Measurements from ENCODE around the gene GNG5.
A peak's percentile ranks its signal among the peaks of the same experiment; 100 is the strongest.

GNG5 gene

DNA sequence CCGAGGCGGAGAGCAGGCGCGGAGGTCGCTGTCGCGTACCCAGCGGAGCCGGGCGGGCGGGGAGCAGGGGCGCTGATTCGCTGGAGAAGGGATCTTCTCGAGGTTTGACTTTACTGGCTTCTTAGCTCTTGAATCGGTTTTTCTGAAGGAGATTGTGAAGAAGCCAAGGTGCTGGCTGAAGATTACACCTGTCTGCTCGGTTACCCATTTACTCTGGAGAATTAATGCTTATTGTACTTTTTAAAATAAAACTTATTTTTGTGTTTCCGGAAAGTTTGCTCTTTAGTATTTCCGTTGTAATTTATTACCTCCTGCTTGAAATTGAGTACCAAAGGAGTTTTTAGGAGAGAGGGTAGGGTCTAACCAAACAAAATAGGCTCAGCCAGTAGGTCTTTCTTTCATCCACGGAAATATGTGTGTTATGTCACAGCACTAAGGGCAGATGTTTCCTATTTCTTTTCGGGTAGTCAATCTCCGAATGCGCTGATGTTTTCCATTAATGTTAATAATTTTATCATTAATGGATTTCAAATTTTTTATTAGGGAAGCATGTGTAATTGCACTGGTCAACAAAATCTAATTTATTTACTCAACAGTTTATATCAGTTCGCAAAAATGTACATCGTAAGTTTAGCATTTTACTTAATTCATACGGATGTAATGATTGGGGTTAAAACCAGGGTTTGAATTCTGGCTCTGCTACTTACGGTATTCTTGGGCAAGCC, 510 bp upstream of the GNG5 start:
- Histone ChIP-seq H3K36me3 (replicated peaks; ENCODE audit: low read depth, low read length) (peaks cover 3% of the 10 kb centered on the region), H2AFZ (ENCODE audit: low read depth, low read length) (peak overlapping the region; percentile 72), H3K4me1 (ENCODE audit: low read length) (peaks cover 15% of the 10 kb centered on the region), H3K9me3 (ENCODE audit: insufficient read depth, low read length) (no peaks in the 10 kb centered on the region), H3K27me3 (ENCODE audit: low read depth, low read length) (no peaks in the 10 kb centered on the region), H3K9ac (ENCODE audit: low read length) (peak overlapping the region; percentile 92), H3K4me2 (ENCODE audit: low read length) (peak overlapping the region; percentile 88), H4K20me1 (ENCODE audit: insufficient read depth, low read length) (peaks cover 25% of the 10 kb centered on the region), H3K79me2 (ENCODE audit: low read length) (peaks cover 37% of the 10 kb centered on the region), H3K4me3 (ENCODE audit: low read length) (peak overlapping the region; percentile 93), H3K27ac (ENCODE audit: low read length) (peak overlapping the region; percentile 92)
- TF ChIP-seq, protein P1, sequence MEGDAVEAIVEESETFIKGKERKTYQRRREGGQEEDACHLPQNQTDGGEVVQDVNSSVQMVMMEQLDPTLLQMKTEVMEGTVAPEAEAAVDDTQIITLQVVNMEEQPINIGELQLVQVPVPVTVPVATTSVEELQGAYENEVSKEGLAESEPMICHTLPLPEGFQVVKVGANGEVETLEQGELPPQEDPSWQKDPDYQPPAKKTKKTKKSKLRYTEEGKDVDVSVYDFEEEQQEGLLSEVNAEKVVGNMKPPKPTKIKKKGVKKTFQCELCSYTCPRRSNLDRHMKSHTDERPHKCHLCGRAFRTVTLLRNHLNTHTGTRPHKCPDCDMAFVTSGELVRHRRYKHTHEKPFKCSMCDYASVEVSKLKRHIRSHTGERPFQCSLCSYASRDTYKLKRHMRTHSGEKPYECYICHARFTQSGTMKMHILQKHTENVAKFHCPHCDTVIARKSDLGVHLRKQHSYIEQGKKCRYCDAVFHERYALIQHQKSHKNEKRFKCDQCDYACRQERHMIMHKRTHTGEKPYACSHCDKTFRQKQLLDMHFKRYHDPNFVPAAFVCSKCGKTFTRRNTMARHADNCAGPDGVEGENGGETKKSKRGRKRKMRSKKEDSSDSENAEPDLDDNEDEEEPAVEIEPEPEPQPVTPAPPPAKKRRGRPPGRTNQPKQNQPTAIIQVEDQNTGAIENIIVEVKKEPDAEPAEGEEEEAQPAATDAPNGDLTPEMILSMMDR (IDR thresholded peaks at IDR 0.05; ENCODE audit: low read depth, low read length), result no peak
- no peak for TF ChIP-seq EZH2phosphoT487 (IDR thresholded peaks at IDR 0.05; ENCODE audit: low read depth)

DNA sequence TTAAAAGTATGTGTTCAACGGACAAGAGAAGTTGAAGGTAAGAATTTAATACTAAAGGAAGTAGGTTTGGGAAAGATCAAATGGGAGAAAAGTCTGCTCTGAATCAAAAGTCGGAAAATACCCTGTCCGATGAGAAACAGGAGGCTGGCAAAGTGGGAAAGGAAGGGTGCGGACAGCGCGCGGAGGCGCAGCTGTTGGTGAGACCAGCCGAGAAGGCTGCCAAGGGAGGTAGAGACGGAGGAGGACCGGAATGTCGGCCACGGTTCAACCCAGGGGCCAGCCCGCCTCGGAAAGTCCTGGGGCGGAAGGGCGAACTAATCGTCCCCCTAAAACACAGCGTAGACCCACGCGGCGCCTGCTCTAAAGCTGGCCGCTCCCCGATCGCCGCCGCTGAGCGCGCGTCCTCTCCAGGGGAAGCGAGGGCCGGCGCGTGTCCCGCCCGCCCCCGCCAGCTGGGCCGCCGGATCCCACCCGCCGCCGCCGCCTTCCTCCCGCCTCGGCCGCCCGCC, 834 bp downstream of the GNG5 start:
- Histone ChIP-seq H3K4me1 (ENCODE audit: low read length) (peaks cover 15% of the 10 kb centered on the region), H3K36me3 (replicated peaks; ENCODE audit: low read depth, low read length) (peaks cover 6% of the 10 kb centered on the region), H3K27me3 (ENCODE audit: low read depth, low read length) (no peaks in the 10 kb centered on the region), H3K79me2 (ENCODE audit: low read length) (peaks cover 37% of the 10 kb centered on the region), H3K4me2 (ENCODE audit: low read length) (peak overlapping the region; percentile 83), H3K4me3 (ENCODE audit: low read length) (peak overlapping the region; percentile 93), H4K20me1 (ENCODE audit: insufficient read depth, low read length) (peaks cover 25% of the 10 kb centered on the region), H2AFZ (ENCODE audit: low read depth, low read length) (no peak overlapping the region; the same call in 1 of the 2 replicates), H3K9me3 (ENCODE audit: insufficient read depth, low read length) (no peaks in the 10 kb centered on the region), H3K27ac (ENCODE audit: low read length) (peak overlapping the region; percentile 92), H3K9ac (ENCODE audit: low read length) (peak overlapping the region; percentile 92)
- no peak for TF ChIP-seq EZH2phosphoT487 (IDR thresholded peaks at IDR 0.05; ENCODE audit: low read depth)
- TF ChIP-seq, protein P1 (IDR thresholded peaks at IDR 0.05; ENCODE audit: low read depth, low read length), result no peak

DNA sequence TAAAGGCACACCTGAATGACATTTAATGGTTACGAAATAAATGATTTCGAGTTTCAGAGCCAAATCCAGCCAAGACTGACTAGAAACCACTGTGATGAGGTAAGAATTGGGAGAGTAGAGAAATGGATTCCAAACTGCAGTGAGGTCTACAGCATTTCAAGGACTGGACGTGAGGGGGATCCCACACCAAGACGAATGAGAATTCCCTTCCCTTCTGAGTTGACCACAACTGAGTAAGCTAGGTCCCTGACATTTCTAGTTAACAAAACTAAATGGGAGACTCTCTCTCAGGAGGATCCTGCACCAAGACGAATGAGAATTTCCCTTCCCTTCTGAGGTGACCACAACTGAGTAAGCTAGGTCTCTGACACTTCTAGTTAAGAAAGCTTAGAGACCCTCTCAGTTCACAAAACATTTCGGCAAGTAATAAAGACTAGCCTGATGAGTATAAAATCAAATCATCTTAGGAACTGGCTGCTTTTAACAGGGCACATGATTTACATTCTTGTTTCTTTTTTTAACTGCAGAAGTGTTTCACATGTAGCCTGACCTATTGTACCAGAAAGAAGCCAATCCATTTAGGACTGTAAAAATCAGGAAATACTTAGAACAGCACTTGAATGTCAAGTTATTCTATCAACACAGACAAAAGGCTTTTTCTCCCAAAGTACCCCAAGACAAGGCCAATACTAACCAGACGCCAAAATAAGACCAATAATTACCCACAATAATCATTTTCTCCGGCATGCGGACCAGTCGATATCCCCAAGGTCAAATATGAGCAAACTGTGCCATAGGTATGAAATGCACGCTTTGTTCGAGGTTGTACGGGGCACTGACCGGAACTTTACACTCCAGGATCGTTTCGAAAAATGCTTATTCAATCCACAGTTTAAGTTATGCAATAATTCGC, 1.5 kb downstream of the GNG5 start:
- Histone ChIP-seq H2AFZ (ENCODE audit: low read depth, low read length) (no peak overlapping the region), H3K36me3 (replicated peaks; ENCODE audit: low read depth, low read length) (peaks cover 6% of the 10 kb centered on the region), H3K4me1 (ENCODE audit: low read length) (peaks cover 15% of the 10 kb centered on the region), H3K79me2 (ENCODE audit: low read length) (peaks cover 37% of the 10 kb centered on the region), H3K9ac (ENCODE audit: low read length) (peak overlapping the region; percentile 92), H3K9me3 (ENCODE audit: insufficient read depth, low read length) (no peaks in the 10 kb centered on the region), H3K4me2 (ENCODE audit: low read length) (peak overlapping the region; percentile 83), H4K20me1 (ENCODE audit: insufficient read depth, low read length) (peaks cover 25% of the 10 kb centered on the region), H3K27me3 (ENCODE audit: low read depth, low read length) (no peaks in the 10 kb centered on the region), H3K4me3 (ENCODE audit: low read length) (peak overlapping the region; percentile 93), H3K27ac (ENCODE audit: low read length) (peak overlapping the region; percentile 92)
- TF ChIP-seq, protein P1 (IDR thresholded peaks at IDR 0.05; ENCODE audit: low read depth, low read length), result no peak
- TF ChIP-seq EZH2phosphoT487 (IDR thresholded peaks at IDR 0.05; ENCODE audit: low read depth), result no peak

DNA sequence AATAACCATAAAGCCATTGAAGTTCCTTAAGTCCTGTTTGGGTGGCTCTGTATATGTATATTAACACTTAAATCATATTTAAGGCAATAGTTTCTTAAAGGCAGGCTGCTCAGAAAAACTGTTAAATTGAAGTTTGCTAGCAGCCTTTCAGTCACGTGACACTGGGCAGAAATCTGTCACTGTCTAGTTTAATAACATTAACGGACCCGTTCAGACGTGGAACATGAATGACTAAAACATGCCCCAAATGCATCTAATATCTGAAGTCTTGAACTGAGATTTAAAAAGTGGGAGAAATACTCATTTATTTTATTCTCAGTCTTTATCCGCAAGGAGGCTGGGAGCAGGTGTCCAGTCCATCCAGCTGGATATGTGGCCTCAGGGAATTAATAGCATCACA, 3.5 kb downstream of the GNG5 start:
- no peak overlapping the region for H3K4me2 ChIP-seq (ENCODE audit: low read length)
- no peaks in the 10 kb centered on the region for H3K27me3 ChIP-seq (ENCODE audit: low read depth, low read length)
- peaks cover 15% of the 10 kb centered on the region for H3K4me1 ChIP-seq (ENCODE audit: low read length)
- H3K9ac ChIP-seq (ENCODE audit: low read length), result no peak overlapping the region
- no peak overlapping the region for H3K4me3 ChIP-seq (ENCODE audit: low read length)
- peaks cover 5% of the 10 kb centered on the region for H3K36me3 ChIP-seq (replicated peaks; ENCODE audit: low read depth, low read length)
- no peak for TF ChIP-seq EZH2phosphoT487 (IDR thresholded peaks at IDR 0.05; ENCODE audit: low read depth)
- TF ChIP-seq, protein P1 (IDR thresholded peaks at IDR 0.05; ENCODE audit: low read depth, low read length), result no peak
- H4K20me1 ChIP-seq (ENCODE audit: insufficient read depth, low read length), result peaks cover 25% of the 10 kb centered on the region
- no peak overlapping the region for H3K27ac ChIP-seq (ENCODE audit: low read length)
- no peaks in the 10 kb centered on the region for H3K9me3 ChIP-seq (ENCODE audit: insufficient read depth, low read length)
- H3K79me2 ChIP-seq (ENCODE audit: low read length), result peaks cover 37% of the 10 kb centered on the region
- no peak overlapping the region for H2AFZ ChIP-seq (ENCODE audit: low read depth, low read length)
